Hematopoietic multipotent progenitor cell treated with erythropoietin and hydrocortisone succinate and interleukin-3 and kit ligand, for 6 days (in vitro differentiated cells): ENCODE measurements around the gene NSMF.

ENCODE experiments used
- DNase-seq: peaks from one replicate; pipeline ENCODE4 v3.0.0-alpha.2; 2015

Gene NSMF

DNA sequence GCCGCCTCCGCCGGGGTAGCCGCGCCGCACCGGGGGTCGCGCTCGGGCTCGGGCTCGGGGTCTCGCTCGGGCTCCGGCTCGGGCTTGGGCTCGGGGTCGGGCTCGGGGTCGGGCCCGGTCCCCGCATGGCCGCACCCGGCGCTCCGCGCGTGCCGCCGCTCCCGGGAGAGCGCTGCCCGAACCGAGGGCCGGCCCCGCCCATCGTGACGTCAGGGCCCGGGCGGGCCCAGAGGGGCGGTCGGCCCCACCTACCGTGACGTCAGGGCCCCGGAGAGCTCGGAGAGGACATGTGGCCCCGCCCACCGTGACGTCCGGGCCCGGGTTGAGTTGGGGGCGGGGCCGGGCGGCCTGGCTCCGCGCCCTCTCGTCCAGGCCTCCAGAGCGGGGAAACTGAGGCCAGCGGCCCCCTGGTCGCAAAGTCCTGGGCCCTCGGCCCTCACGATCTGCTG, at the start of gene NSMF:
TSS of gene NSMF (minus strand) at position 183 of the 449 bp plus-strand sequence. CDS start 232 bp downstream, outside the sequence.
- peak; percentile 97 for DNase-seq

GRCh38 chr9:137506702-137507171, 47.6 kb upstream of the NSMF start:
- no peak for DNase-seq

DNA sequence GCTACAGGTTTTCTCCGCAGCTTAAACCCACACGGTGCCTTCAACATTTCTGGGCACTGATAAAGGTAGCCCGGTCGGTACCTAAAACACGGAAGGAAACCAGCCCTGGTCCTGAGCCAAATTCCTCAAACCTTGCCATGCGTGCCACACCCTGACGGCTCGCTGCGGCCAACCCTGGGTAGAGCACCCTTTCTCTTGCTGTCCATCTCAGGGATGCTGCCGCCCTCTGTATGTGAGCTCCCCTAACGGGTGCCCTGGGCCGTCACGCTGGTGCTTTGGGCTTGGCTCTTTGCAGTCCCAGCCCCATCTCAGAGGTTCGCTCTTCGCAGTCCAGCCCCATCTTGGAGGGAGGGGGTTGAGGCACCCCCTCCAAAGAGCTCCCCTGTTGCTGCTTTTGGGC, 47.1 kb upstream of the NSMF start:
- DNase-seq, result no peak

DNA sequence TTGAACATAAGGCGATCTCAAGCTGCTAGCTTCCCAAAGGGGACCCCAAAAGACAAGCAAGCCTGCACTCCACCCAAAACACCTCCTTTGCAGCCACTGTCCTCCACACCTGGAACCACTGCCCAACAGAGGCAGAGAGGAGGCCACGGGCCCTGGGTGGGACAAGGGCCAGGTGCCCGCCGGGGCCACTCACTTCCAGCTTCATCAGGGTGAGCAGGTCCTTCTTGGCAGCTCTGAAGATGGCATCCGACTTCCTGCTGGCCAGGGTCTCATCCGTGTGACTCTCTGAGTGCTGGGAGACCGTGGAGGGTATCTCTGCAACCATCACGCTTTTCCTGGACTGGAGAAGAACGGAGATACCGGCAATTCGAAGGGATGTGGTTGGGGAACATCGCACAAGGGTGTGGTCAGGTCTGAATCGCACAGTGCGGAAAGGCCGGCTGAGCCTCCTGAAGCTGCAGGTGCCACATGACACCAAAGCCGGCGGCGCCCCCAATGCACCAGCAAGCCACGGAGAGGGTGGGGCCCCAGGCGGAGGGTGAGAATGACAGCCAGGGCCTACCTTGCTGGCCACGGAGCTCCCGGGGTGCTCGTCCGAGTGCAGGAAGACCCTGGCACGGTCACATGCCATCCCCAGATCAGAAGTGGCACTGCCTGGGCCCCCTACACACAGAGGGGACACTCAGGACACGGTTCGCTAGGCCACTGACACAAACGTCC, 46.4 kb upstream of the NSMF start:
- DNase-seq, result no peak

- no peak for DNase-seq
These were observed 45.3 kb upstream of the NSMF start for GRCh38 chr9:137504432-137504777.

- no peak for DNase-seq
These were observed 43.1 kb upstream of the NSMF start for GRCh38 chr9:137502008-137502911.

GRCh38 chr9:137501457-137501856, 42.3 kb upstream of the NSMF start:
- DNase-seq, result no peak

DNA sequence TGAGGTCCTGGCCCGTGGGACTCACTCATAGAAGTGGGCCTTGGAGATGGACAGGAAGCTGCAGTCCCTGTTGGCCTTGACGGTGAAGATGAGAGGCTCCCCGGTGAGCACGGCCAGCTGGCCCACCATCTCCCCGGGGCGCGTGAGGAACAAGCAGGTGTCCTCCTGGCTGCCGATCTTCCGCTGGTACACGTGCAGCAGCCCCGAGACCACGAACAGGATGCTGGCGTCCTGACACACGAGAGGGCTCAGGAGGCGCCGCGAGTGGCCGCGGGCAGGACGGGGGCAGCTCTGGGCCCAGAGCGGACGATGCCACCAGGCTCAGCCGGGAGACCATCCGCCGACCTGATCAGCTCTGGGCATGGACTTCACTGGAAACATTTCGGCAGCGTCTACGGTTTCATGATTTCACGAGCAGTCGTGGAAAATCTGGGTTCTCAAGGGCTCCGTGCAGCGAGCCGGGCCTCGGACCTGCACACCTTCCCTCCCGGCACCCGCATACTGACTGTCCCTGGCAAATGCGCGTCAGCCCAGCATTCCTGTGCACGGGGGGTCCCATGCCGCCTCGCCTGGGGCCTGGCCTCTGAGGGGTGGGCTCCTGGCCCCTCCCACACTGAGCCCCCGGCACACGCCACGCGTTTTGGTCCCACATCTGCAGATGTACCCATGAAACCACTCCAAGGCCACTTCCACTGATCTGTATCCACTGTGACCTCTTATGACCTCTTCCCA, 41.7 kb upstream of the NSMF start:
- DNase-seq, result no peak

GRCh38 chr9:137499858-137500661, 40.9 kb upstream of the NSMF start:
- no peak for DNase-seq

GRCh38 chr9:137499416-137499815, 40.3 kb upstream of the NSMF start:
- no peak for DNase-seq

DNA sequence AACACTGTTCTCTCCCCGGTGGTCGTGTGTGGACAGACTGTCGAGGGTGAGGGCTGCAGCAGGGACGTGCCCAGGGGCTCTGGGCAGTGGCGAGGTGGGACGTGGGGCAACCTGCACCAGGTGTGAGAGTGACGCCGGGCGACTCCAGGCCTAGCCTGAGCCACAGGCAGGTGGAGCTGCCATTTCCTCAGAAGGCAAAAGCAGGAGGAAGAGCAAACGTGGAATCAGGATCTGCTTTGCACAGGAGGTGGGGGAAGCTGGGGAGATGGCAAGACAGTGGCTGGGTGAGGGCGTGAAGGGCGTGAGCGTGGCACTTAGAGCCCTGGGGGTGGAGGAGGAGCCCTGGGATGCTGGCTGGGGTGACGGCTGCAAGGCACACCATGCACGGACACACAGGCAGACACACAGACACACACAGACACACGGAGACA, 39.6 kb upstream of the NSMF start:
- DNase-seq, result no peak

DNA sequence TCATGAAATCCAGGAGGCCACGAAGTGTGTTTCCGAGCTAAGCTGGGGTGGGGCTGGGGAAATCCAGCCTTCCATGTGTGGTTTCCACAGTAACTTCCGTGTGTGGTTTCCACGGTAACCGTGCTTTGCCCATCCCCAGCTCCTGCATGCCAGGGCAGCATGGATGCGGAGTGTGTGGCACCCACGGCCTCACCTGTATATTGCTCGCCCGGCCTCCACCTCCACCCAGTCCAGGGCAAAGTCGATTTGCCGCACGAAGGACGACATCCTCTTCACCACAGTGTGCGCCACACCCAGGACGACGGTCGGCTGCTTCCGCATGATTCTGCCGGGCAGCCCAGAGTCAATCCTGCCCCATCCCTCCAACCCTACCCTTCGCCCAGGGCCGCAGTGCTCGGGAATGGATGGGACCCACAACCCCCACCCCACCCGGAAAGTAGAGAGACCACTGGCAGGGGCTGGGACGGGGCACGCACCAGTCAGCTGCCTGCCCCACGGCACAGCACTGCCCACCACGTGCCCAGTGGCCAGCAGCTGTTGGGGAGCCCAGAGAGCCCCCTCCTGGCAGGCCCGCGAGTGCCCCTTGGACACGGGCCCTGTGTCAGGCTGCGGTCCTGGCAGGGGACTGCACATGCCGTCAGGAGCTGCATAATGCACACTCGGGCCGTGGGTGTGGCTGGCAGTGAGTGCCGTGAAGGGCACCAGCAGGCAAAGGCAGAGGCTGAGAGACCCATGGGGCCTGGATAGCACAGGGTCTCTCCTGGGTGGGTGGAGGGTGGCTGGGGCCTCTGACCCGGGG, 39.0 kb upstream of the NSMF start:
- DNase-seq, result no peak

DNA sequence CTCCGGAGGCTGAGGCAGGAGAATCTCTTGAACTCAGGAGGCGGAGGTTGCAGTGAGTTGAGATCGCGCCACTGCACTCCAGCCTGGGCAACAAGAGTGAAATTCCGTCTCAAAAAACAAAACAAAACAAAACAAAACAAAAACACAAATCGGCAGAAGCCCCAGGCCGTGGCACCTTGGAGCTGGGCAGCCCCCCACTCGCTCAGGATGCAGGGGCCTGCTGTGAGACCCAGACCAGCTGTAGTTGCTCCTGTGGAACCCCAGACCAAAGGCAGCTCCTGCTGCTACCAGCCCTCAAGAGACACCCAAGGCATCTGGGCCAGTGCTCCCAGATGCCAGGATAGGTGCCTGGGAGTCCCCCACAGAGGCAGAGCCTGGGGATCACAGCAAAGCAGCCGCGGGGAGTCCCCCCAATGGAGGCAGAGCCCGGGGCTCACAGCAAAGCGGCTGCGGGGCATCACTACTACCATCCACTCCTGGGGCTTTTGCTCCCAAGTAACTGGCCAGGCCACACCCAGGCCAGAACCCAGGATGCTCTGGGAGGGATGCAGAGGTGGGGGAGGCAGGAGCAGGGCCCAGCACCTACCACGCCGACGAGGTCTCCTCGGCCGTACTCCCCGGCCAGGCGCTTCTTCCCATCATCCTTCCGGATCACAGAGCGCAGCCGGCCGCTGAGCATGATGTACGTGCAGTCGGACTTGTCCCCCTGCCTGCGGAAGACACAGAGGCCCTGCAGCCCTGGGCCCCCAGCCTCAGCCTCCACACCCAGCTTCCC, 37.7 kb upstream of the NSMF start:
- no peak for DNase-seq

DNA sequence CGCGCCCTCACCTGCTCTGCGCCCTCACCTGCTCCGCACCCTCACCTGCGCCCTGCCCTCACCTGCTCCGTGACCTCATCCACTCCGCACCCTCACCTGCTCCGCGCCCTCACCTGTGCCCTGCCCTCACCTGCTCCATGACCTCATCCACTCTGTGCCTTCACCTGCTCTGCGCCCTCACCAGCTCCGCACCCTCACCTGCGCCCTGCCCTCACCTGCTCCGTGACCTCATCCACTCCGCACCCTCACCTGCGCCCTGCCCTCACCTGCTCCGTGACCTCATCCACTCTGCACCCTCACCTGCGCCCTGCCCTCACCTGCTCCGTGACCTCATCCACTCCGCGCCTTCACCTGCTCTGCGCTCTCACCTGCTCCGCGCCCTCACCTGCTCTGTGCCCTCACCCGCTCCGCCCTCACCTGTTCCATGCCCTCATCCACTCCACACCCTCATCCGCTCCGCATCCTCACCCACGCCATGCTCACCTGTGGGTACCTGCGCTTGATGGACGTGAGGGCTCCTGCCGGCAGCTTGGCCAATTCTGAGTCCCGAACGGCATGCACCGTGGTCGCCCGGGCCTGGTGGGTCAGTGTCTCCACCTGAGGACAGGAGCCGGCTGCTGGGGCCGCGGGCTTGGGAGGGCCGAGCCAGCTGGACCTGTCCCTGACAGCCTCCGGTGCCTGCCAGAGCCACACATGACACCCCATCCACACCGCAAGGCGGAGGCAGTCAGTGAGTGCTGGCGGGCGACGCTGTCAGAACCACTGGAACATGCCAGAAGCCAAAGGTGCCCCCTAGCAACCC, 35.6 kb upstream of the NSMF start:
- DNase-seq, result no peak

DNA sequence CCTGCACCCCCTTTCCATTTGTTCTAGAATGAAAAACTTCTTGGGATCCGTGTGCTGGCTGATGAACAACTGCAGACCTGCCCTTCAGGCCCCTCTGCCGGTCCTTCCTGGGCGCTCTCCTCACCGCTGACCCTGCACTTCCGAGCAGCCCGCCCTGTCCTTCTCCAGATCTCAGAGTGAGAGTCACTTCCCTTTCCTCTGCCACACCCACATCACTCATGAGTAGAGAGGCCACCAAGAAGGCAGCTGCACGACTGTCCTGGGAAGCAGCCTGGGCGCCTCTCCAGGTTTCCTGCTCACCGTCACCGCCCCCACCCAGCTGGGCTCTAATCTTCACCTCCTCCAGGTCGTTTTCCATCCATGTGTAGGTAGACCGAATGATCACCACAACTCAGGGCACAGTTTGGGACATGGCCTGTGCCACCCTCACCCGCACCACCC, 35.0 kb upstream of the NSMF start:
- DNase-seq, result peak; percentile 60

- DNase-seq, result no peak
These were observed 34.4 kb upstream of the NSMF start for GRCh38 chr9:137493364-137494103.

- peak; percentile 92 for DNase-seq
These were observed 33.6 kb upstream of the NSMF start for GRCh38 chr9:137492464-137493363.
